Ascending aorta (tissue), 2 donors: ENCODE measurements around the gene SLC19A1. TPM values are rescaled to one million over a fixed set of nuclear protein-coding genes. Genes with fewer than 3 reads are reported as not detected.

Experiments
- DNase-seq, 2 donors: peaks; one replicate each; pipeline ENCODE4 v3.0.0-alpha.2; 2019; ENCODE audit warnings: low spot score in 2 of 2
- H3K27ac ChIP-seq, 2 donors: fragments of 200-600 bp; sonication (generic); one replicate each; pipeline ENCODE4 v1.5.1; 2016 to 2017; ENCODE audit warnings: mild to moderate bottlenecking in 1 of 2
- H3K27me3 ChIP-seq: fragments of 200-600 bp; sonication (generic); one replicate; pipeline ENCODE4 v1.5.1; 2017
- H3K36me3 ChIP-seq, 2 donors: fragments of 200-600 bp; sonication (generic); one replicate each; pipeline ENCODE4 v1.5.1; 2016
- H3K4me1 ChIP-seq, 2 donors: fragments of 200-600 bp; sonication (generic); one replicate each; pipeline ENCODE4 v1.5.1; 2016 to 2017; ENCODE audit warnings: mild to moderate bottlenecking in 1 of 2
- H3K4me3 ChIP-seq, 2 donors: fragments of 200-600 bp; sonication (generic); one replicate each; pipeline ENCODE4 v1.5.1; 2016 to 2017; ENCODE audit warnings: mild to moderate bottlenecking in 1 of 2
- H3K9me3 ChIP-seq, 2 donors: fragments of 200-600 bp; sonication (generic); one replicate each; pipeline ENCODE4 v1.5.1; 2016
- CTCF ChIP-seq, 3 experiments: fragments of 200-600 bp in 2 of 3; fragments of 450-650 bp in 1 of 3; sonication (generic) in 2 of 3; IDR thresholded peaks; one replicate each; pipeline ENCODE4 v1.5.1; 2016 to 2019; ENCODE audit warnings: antibody characterized with exemption in 3 of 3, mild to moderate bottlenecking in 1 of 3, moderate library complexity in 1 of 3
- intact Hi-C: fragments of 100-400 bp; cut with DNase I; formaldehyde crosslinking; loops from one replicate; pipeline ENCODE4 v1.15.1; 2023
- total RNA-seq: library from RNA; depleted of rRNA; stranded (reverse); fragments of >200 nt; gene quantifications from one replicate; pipeline ENCODE4 v1.1.0, GENCODE V29; 2016

Gene SLC19A1
- total RNA-seq = 8.4 TPM

GRCh38 chr21:45542242-45542666 is at the start of gene SLC19A1:
TSS of gene SLC19A1 (minus strand) at chr21:45542440. CDS start at chr21:45537959, 4,481 bp downstream.
- no peaks in the 10 kb centered on the region for H3K27me3 ChIP-seq
- H3K4me1 ChIP-seq = peaks cover 0 to 12% of the 10 kb centered on the region in 2 donors
- TF ChIP-seq CTCF (IDR thresholded peaks at IDR 0.05) = peak in 2 of 3 experiments; percentile 31 to 62
- peak within 1 kb of the TSS; percentile 92 for H3K4me3 ChIP-seq
- intact Hi-C loops = no loop called here
- no peaks in the 10 kb centered on the region for H3K9me3 ChIP-seq
- H3K36me3 ChIP-seq = no peaks in the 10 kb centered on the region
- DNase-seq = peak in 1 of 2 donors; percentile 79
- no peak within 1 kb of the TSS for H3K27ac ChIP-seq

DNA sequence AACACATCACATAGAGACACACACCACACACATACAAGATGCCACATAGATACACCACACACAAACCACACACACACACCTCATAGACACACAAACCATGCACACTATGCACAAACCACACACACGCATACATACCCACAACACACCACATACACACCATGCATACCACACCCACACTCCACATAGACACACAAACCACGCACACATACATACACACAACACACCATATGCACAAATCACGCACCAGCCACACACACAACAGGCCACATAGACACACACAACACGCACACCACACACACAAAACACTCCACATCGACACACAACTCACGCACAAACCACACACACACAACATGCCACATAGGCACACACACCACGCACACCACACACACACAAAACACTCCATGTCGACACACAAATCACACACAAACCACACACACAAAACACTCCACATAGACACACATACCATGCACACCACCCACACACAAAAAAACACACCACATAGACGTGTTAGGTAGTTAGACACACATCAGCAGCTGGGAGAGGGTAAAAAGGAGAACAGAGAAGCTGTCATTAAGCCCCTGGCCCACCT is 49.5 kb upstream of the SLC19A1 start:
- Histone ChIP-seq H3K9me3 (peaks cover 0 to 9% of the 10 kb centered on the region in 2 donors), H3K27ac (no peak overlapping the region), H3K36me3 (no peaks in the 10 kb centered on the region), H3K4me3 (no peak overlapping the region), H3K27me3 (no peaks in the 10 kb centered on the region), H3K4me1 (peaks cover 0 to 5% of the 10 kb centered on the region in 2 donors)
- intact Hi-C loops = no loop called here
- no peak for TF ChIP-seq CTCF (IDR thresholded peaks at IDR 0.05)
- no peak for DNase-seq

GRCh38 chr21:45590726-45591618 is 48.7 kb upstream of the SLC19A1 start:
- Histone ChIP-seq H3K36me3 (no peaks in the 10 kb centered on the region), H3K9me3 (peaks cover 5 to 16% of the 10 kb centered on the region in 2 donors), H3K27me3 (no peaks in the 10 kb centered on the region), H3K4me3 (peak overlapping the region; percentile 42 to 48), H3K27ac (no peak overlapping the region), H3K4me1 (peaks cover 0 to 5% of the 10 kb centered on the region in 2 donors)
- TF ChIP-seq CTCF (IDR thresholded peaks at IDR 0.05) = no peak
- intact Hi-C loops = no loop called here
- no peak for DNase-seq

- no peaks in the 10 kb centered on the region for H3K27me3 ChIP-seq
- peaks cover 12 to 18% of the 10 kb centered on the region in 2 donors for H3K9me3 ChIP-seq
- H3K27ac ChIP-seq = no peak overlapping the region
These were observed 48.0 kb upstream of the SLC19A1 start for GRCh38 chr21:45590246-45590725.

More at GRCh38 chr21:45590246-45590725, 48.0 kb upstream of the SLC19A1 start:
- Histone ChIP-seq H3K4me1 (peaks cover 0 to 5% of the 10 kb centered on the region in 2 donors), H3K36me3 (no peaks in the 10 kb centered on the region), H3K4me3 (peak overlapping the region; percentile 42 to 48)
- TF ChIP-seq CTCF (IDR thresholded peaks at IDR 0.05) = no peak
- intact Hi-C loops = no loop called here
- DNase-seq = no peak
